Thyroid gland (tissue), 4 donors: ENCODE measurements around the gene ABCC5.

Experiments
- CTCF ChIP-seq, 6 experiments: fragments of 200-600 bp in 3 of 6; fragments of 450-650 bp in 3 of 6; sonication (generic) in 3 of 6; IDR thresholded peaks; one replicate each; pipeline ENCODE4 v1.5.1; 2016 to 2019; ENCODE audit warnings: antibody characterized with exemption in 6 of 6, mild to moderate bottlenecking in 2 of 6, inconsistent platforms in 1 of 6, moderate library complexity in 1 of 6
- POLR2A ChIP-seq, 2 donors: fragments of 450-650 bp; IDR thresholded peaks; one replicate each; pipeline ENCODE4 v1.6.1; 2017; ENCODE audit warnings: antibody characterized with exemption in 2 of 2, mild to moderate bottlenecking in 2 of 2, moderate library complexity in 1 of 2

DNA sequence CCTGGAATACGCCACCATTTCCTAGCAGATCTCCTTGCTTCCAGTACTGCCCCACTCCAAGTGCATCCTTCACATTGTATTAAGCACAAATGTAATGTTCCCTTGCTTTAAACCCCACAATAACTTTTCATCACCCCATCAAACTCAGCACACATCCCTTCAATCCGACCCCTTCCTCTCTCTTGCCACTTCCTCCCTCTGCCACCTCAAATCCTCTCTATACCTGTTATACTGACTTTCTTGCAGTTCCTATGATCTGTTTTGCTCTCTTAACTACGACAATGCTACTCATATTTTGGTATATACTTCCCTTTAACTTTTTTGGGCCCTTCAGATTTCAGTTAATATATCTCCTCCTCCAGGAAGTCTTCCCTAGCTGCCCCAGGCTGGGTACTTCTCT is 147.1 kb downstream of the ABCC5 start:
- TF ChIP-seq CTCF (IDR thresholded peaks at IDR 0.05) (no peak), POLR2A (IDR thresholded peaks at IDR 0.05) (no peak)
